Spleen (tissue), 11 donors: ENCODE results near the gene ZFP90. TPM values are rescaled to one million over a fixed set of nuclear protein-coding genes. Genes with fewer than 3 reads are reported as not detected.

Experiments
- DNase-seq: peaks from one replicate; pipeline ENCODE4 v3.0.0-alpha.2; 2020
- H3K27ac ChIP-seq, 8 donors: fragments of 200-600 bp; sonication (generic) in 7 of 8; 1 replicate in 4 of 8; 2 replicates in 4 of 8; pipeline versions ENCODE4 v1.5.0 to v1.8.0; 2016 to 2021; ENCODE audit warnings: inconsistent platforms in 4 of 8, mild to moderate bottlenecking in 4 of 8, moderate library complexity in 1 of 8
- H3K27me3 ChIP-seq, 7 donors: fragments of 200-600 bp; sonication (generic) in 6 of 7; replicated peaks in 1 of 7; 1 replicate in 4 of 7; 2 replicates in 3 of 7; pipeline versions ENCODE4 v1.5.0 to v1.8.0; 2016 to 2021; ENCODE audit warnings: inconsistent platforms in 3 of 7, mild to moderate bottlenecking in 1 of 7
- H3K36me3 ChIP-seq, 6 donors: fragments of 200-600 bp; sonication (generic) in 5 of 6; 1 replicate in 4 of 6; 2 replicates in 2 of 6; pipeline versions ENCODE4 v1.5.0 to v1.8.0; 2016 to 2021; ENCODE audit warnings: inconsistent platforms in 2 of 6
- H3K4me1 ChIP-seq, 6 donors: fragments of 200-600 bp; sonication (generic) in 5 of 6; 1 replicate in 3 of 6; 2 replicates in 3 of 6; pipeline versions ENCODE4 v1.5.0 to v1.8.0; 2016 to 2021; ENCODE audit warnings: inconsistent platforms in 3 of 6
- H3K4me3 ChIP-seq, 8 donors: fragments of 200-600 bp; sonication (generic) in 7 of 8; 1 replicate in 4 of 8; 2 replicates in 4 of 8; pipeline versions ENCODE4 v1.5.0 to v1.8.0; 2016 to 2021; ENCODE audit warnings: inconsistent platforms in 4 of 8, mild to moderate bottlenecking in 4 of 8, moderate library complexity in 2 of 8
- H3K9me3 ChIP-seq, 8 donors: fragments of 200-600 bp; sonication (generic) in 7 of 8; 1 replicate in 4 of 8; 2 replicates in 4 of 8; pipeline versions ENCODE4 v1.5.0 to v1.8.0; 2016 to 2021; ENCODE audit warnings: inconsistent platforms in 4 of 8
- POLR2A ChIP-seq, 3 donors: fragments of 450-650 bp; IDR thresholded peaks; one replicate each; pipeline ENCODE4 v1.5.1; 2017; ENCODE audit warnings: antibody characterized with exemption in 3 of 3, mild to moderate bottlenecking in 1 of 3
- POLR2AphosphoS5 ChIP-seq, 3 donors: sonication (generic); formaldehyde crosslinking; IDR thresholded peaks; one replicate each; pipeline ENCODE4 v1.5.1; 2017; ENCODE audit warnings: antibody characterized with exemption in 3 of 3
- WGBS, 5 donors: extraction: QIAGEN DNeasy Blood & Tissue Kit in 3 of 5; methylation state at CpG; one replicate each; pipeline versions ENCODE4 v1.1.5 to v1.1.7; 2013 to 2018; 5-methylcytosine and 5-hydroxymethylcytosine counted together
- intact Hi-C: fragments of 100-400 bp; cut with DNase I; formaldehyde crosslinking; loops from one replicate; pipeline ENCODE4 v1.15.0; 2023; ENCODE audit warnings: low total_unique reads
- polyA plus RNA-seq, 3 donors: library from polyadenylated mRNA; stranded (reverse); fragments of 200-250 nt; gene quantifications; one replicate each; pipeline ENCODE4 v1.2.1, GENCODE V29; 2013
- total RNA-seq, 7 donors: library from RNA; depleted of rRNA in 3 of 7; stranded (reverse); fragments of >200 nt in 3 of 7; fragmentation: NEBNext Ultra II Directional in 4 of 7; extraction: Animal tissue kit (Norgen Biotek cat#: 25700) in 4 of 7; gene quantifications; one replicate each; pipeline versions ENCODE4 v1.1.0 to v1.2.1, GENCODE V29; 2016 to 2021
- TF ChIP-seq, protein P1 (sequence below), 11 experiments: fragments of 200-600 bp in 7 of 11; fragments of 450-650 bp in 4 of 11; sonication (generic) in 4 of 11; IDR thresholded peaks in 8 of 11; conservative IDR thresholded peaks in 3 of 11; 1 replicate in 7 of 11; 2 replicates in 4 of 11; pipeline versions ENCODE4 v1.4.0 to v1.8.0; 2016 to 2021; ENCODE audit warnings: antibody characterized with exemption in 11 of 11, inconsistent platforms in 4 of 11, mild to moderate bottlenecking in 1 of 11
- donor health status: healthy with polysubstance abuse.
- donor health status: DM: no; HTN: no; CAD: no; lungs with moderate emphysema.
- donor health status: DM: no; HTN: no; CAD: no.
- donor health status: Bipolar disorder and iron deficiency.
- donor health status: healthy.
- donor health status: DM: no; HTN: no; CAD: no.
- donor health status: DM: yes; HTN: yes; CAD: no.

Gene ZFP90
- total and polyA plus RNA-seq, 10 donors: 7.3 to 53.1 (median 24.4) TPM

DNA sequence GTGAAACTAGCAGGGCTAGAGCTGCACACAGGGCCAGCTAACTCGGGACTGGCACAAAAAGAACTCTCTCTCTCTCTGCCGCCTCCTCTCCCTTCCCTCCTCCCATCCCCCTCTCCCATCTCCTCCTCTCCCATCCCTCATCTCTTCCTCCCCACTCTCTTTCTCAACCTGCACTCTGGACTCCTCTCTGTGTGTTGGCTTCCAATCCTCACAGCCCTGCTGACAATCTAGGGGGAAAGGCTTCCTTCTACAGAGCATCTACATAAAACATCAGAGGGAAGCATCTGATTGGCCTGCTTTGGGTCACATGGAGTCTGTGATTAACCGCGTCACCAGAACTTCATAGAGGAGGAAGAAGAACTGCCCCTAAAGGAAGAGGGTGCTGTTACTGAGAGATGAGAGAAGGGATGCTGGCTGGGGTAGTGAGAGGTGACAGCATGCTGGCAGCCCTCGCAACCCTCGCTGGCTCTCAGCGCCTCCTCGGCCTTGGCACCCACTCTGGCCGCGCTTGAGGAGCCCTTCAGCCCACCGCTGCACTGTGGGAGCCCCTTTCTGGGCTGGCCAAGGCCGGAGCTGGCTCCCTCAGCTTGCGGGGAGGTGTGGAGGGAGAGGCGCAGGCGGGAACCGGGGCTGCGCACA is 12.8 kb upstream of the ZFP90 start:
- peaks cover 11 to 28% (median 24%) of the 10 kb centered on the region in 6 donors for H3K4me1 ChIP-seq
- H3K27me3 ChIP-seq: no peaks in the 10 kb centered on the region
- TF ChIP-seq POLR2A (IDR thresholded peaks at IDR 0.05): no peak
- TF ChIP-seq, protein P1, sequence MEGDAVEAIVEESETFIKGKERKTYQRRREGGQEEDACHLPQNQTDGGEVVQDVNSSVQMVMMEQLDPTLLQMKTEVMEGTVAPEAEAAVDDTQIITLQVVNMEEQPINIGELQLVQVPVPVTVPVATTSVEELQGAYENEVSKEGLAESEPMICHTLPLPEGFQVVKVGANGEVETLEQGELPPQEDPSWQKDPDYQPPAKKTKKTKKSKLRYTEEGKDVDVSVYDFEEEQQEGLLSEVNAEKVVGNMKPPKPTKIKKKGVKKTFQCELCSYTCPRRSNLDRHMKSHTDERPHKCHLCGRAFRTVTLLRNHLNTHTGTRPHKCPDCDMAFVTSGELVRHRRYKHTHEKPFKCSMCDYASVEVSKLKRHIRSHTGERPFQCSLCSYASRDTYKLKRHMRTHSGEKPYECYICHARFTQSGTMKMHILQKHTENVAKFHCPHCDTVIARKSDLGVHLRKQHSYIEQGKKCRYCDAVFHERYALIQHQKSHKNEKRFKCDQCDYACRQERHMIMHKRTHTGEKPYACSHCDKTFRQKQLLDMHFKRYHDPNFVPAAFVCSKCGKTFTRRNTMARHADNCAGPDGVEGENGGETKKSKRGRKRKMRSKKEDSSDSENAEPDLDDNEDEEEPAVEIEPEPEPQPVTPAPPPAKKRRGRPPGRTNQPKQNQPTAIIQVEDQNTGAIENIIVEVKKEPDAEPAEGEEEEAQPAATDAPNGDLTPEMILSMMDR (IDR thresholded peaks at IDR 0.05 in 8 of 11, conservative IDR thresholded peaks at IDR 0.05 in 3 of 11): no peak
- no peak for TF ChIP-seq POLR2AphosphoS5 (IDR thresholded peaks at IDR 0.05)
- no peak overlapping the region for H3K27ac ChIP-seq
- intact Hi-C loops: no loop called here
- WGBS, 5 donors: 80 to 89% (median 83%) methylated on average over 12 to 17 of the region's 17 CpGs
- H3K36me3 ChIP-seq: no peaks in the 10 kb centered on the region
- no peak overlapping the region for H3K4me3 ChIP-seq
- H3K9me3 ChIP-seq: no peaks in the 10 kb centered on the region
- DNase-seq: no peak

DNA sequence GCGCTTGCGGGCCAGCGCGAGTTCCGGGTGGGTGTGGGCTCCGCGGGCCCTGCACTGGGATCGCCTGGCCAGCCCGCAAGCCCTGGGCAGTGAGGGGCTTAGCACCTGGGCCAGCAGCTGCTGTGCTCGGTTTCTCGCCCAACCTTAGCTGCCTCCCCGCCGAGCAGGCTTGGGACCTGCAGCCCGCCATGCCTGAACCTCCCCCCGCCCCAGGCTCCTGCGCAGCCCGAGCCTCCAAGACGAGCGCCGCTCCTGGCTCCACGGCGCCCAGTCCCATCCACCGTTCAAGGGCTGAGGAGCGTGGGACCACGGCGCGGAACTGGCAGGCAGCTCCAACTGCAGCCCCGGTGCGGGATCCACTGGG is 12.3 kb upstream of the ZFP90 start:
- no peaks in the 10 kb centered on the region for H3K9me3 ChIP-seq
- peak; percentile 63 for DNase-seq
- H3K4me1 ChIP-seq: peaks cover 11 to 28% (median 24%) of the 10 kb centered on the region in 6 donors
- intact Hi-C loops: no loop called here
- H3K27me3 ChIP-seq: no peaks in the 10 kb centered on the region
- no peak overlapping the region for H3K4me3 ChIP-seq
- WGBS, 5 donors: 92 to 97% (median 96%) methylated on average over 19 to 29 of the region's 29 CpGs
- H3K36me3 ChIP-seq: no peaks in the 10 kb centered on the region
- TF ChIP-seq POLR2A (IDR thresholded peaks at IDR 0.05) (no peak), POLR2AphosphoS5 (IDR thresholded peaks at IDR 0.05) (no peak)
- TF ChIP-seq, protein P1 (IDR thresholded peaks at IDR 0.05 in 8 of 11, conservative IDR thresholded peaks at IDR 0.05 in 3 of 11): no peak
- no peak overlapping the region for H3K27ac ChIP-seq

DNA sequence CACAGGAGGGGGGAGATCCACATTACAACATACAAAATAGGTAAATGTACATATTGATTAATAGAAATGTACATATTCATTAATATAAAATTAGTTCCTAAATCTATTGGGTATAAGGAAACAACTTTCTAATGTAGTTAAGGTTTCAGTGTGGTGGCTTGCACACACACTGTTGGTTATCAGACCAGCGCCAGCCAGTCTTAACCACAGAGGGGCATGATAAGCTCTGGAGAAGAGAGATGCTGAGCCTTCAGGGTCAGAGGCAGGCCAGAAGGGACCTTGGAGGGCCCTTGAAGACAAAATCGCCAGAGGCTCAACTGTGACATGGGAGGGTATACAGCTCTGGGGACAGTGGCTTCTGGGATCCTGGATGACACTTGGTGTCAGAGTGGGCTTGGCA is 10.9 kb upstream of the ZFP90 start:
- Histone ChIP-seq H3K36me3 (no peaks in the 10 kb centered on the region), H3K4me3 (no peak overlapping the region), H3K27me3 (no peaks in the 10 kb centered on the region), H3K27ac (no peak overlapping the region), H3K4me1 (peaks cover 11 to 28% (median 24%) of the 10 kb centered on the region in 6 donors), H3K9me3 (peaks cover 0 to under 1% (median 0%) of the 10 kb centered on the region in 8 donors)
- TF ChIP-seq POLR2AphosphoS5 (IDR thresholded peaks at IDR 0.05) (no peak), POLR2A (IDR thresholded peaks at IDR 0.05) (no peak)
- TF ChIP-seq, protein P1 (IDR thresholded peaks at IDR 0.05 in 8 of 11, conservative IDR thresholded peaks at IDR 0.05 in 3 of 11): no peak
- no peak for DNase-seq
- intact Hi-C loops: no loop called here
- WGBS, 5 donors: 67 to 88% (median 77%) methylated on average over 2 of the region's 2 CpGs

DNA sequence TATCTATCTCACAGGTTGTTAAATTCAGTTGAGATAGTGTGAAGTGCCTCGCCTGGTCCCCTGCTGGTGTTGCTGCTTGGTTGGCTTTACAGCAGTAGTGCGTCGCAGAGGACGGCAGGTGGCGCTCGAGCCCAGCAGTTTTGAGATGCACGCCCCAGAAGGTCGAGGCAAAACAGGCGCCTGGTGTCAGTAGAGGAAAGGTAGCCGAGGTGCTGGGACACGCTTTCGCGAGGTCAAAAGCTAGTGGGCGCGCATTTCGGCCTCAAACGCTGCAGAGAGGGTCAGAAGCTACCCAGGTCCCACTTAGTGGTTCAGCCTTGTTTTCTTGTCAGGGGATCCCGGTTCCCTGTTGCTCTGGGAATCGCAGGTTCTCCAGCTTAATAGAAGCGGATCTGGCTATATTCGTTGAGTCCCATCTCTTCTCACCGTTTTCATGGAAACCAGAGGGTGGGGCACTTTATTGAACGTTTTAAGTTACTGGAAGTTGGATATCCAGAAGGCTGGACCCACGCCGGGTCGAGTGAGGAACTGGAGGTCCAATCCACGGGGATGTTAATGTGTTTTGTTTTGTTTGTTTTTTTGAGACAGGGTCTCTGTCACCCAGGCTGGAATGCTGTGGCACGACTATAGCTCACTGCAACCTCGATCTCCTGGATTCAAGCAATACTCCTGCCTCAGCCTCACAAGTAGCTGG is 10.3 kb upstream of the ZFP90 start:
- Histone ChIP-seq H3K36me3 (no peaks in the 10 kb centered on the region), H3K9me3 (peaks cover 0 to 7% (median 1%) of the 10 kb centered on the region in 8 donors), H3K27me3 (no peaks in the 10 kb centered on the region), H3K27ac (no peak overlapping the region), H3K4me3 (peak overlapping the region in 2 of 8 donors; percentile 13 to 98), H3K4me1 (peaks cover 11 to 28% (median 24%) of the 10 kb centered on the region in 6 donors)
- intact Hi-C loops: no loop called here
- 18 to 23% (median 20%) methylated on average over 25 to 29 of the region's 29 CpGs for WGBS, 5 donors
- DNase-seq: peak; percentile 96
- TF ChIP-seq POLR2AphosphoS5 (IDR thresholded peaks at IDR 0.05) (peak; percentile 47 to 65 (median 63)), POLR2A (IDR thresholded peaks at IDR 0.05) (no peak)
- TF ChIP-seq, protein P1 (IDR thresholded peaks at IDR 0.05 in 8 of 11, conservative IDR thresholded peaks at IDR 0.05 in 3 of 11): peak; percentile 91 to 98 (median 94)
